WTC11 (cell line): ENCODE results near the gene THSD8. TPM values are rescaled to one million over a fixed set of nuclear protein-coding genes. Genes with fewer than 3 reads are reported as not detected.

Experiments
- ATAC-seq: fragments of 200-7000 bp; cut with Tn5 transposase; 2 replicates; pipeline ENCODE4 v1.10.0; 2021; ENCODE audit warnings: mild to moderate bottlenecking, moderate library complexity
- CTCF ChIA-PET: fragments of 300-600 bp; sonication (Branson Sonifier 250); formaldehyde crosslinking; loops from one replicate; lab custom pipeline; 2021; ENCODE audit warnings: antibody characterized with exemption; lab: Charles Lee
- POLR2A ChIA-PET: fragments of 350-600 bp; sonication (Branson Sonifier 250); formaldehyde crosslinking; loops from one replicate; lab custom pipeline; 2021; ENCODE audit warnings: antibody characterized with exemption; lab: Charles Lee
- DNase-seq: peaks from one replicate; pipeline ENCODE4 v3.0.0; 2021; ENCODE audit warnings: low spot score
- H3K27ac Mint-ChIP-seq: 2 replicates; pipeline ENCODE4 v1.8.0; 2021; ENCODE audit warnings: mixed read lengths
- H3K27me3 Mint-ChIP-seq: 2 replicates; pipeline ENCODE4 v1.8.0; 2021; ENCODE audit warnings: low read depth, mild to moderate bottlenecking, moderate library complexity, mixed read lengths
- H3K36me3 Mint-ChIP-seq: 2 replicates; pipeline ENCODE4 v1.8.0; 2021; ENCODE audit warnings: mixed read lengths
- H3K4me1 Mint-ChIP-seq: 2 replicates; pipeline ENCODE4 v1.8.0; 2022; ENCODE audit warnings: mixed read lengths
- H3K4me3 Mint-ChIP-seq: 2 replicates; pipeline ENCODE4 v1.8.0; 2021; ENCODE audit warnings: mild to moderate bottlenecking, moderate library complexity, mixed read lengths
- H3K9me3 Mint-ChIP-seq: 2 replicates; pipeline ENCODE4 v1.8.0; 2021; ENCODE audit warnings: mixed read lengths
- ELF4 ChIP-seq: sonication (generic); formaldehyde crosslinking; IDR thresholded peaks from 2 replicates; pipeline ENCODE4 v1.8.1; 2022; ENCODE audit warnings: low read depth, mild to moderate bottlenecking, moderate library complexity, missing genetic modification reagents
- ETV6 ChIP-seq: sonication (generic); formaldehyde crosslinking; IDR thresholded peaks from 2 replicates; pipeline ENCODE4 v1.8.1; 2022; ENCODE audit warnings: mild to moderate bottlenecking, missing genetic modification reagents
- RELA ChIP-seq: sonication (generic); formaldehyde crosslinking; IDR thresholded peaks from 2 replicates; pipeline ENCODE4 v1.8.1; 2022; ENCODE audit warnings: missing genetic modification reagents, mild to moderate bottlenecking, borderline replicate concordance
- SP1 ChIP-seq: sonication (generic); formaldehyde crosslinking; conservative IDR thresholded peaks from 2 replicates; pipeline ENCODE4 v1.8.1; 2022; ENCODE audit warnings: missing genetic modification reagents
- ZNF263 ChIP-seq: sonication (generic); formaldehyde crosslinking; IDR thresholded peaks from 2 replicates; pipeline ENCODE4 v1.8.1; 2022; ENCODE audit warnings: low read depth, mild to moderate bottlenecking, moderate library complexity, missing genetic modification reagents
- total RNA-seq: library from RNA; stranded (reverse); gene quantifications from 3 replicates; pipeline ENCODE4 v1.2.3, GENCODE V29; 2021
- TF ChIP-seq, protein P1 (sequence below): sonication (generic); formaldehyde crosslinking; IDR thresholded peaks from 2 replicates; pipeline ENCODE4 v1.8.1; 2022; ENCODE audit warnings: low read depth, missing genetic modification reagents, borderline replicate concordance
- TF ChIP-seq, protein P2 (sequence below): sonication (generic); formaldehyde crosslinking; conservative IDR thresholded peaks from 2 replicates; pipeline ENCODE4 v1.8.1; 2023; ENCODE audit warnings: mild to moderate bottlenecking, low read depth, missing genetic modification reagents, moderate library complexity
- TF ChIP-seq, protein P3 (sequence below): fragments of 250-450 bp; sonication (Bioruptor Pico); IDR thresholded peaks from 2 replicates; pipeline ENCODE4 v1.9.0; 2021; ENCODE audit warnings: mild to moderate bottlenecking
- TF ChIP-seq, protein P4 (sequence below): fragments of 200-600 bp; IDR thresholded peaks from 2 replicates; pipeline ENCODE4 v1.8.0; 2022; ENCODE audit warnings: antibody characterized with exemption
- TF ChIP-seq, protein P5 (sequence below): fragments of 250-450 bp; sonication (Bioruptor Pico); conservative IDR thresholded peaks from 2 replicates; pipeline ENCODE4 v1.9.0; 2021; ENCODE audit warnings: mild to moderate bottlenecking
- TF ChIP-seq, protein P6 (sequence below): fragments of 250-450 bp; sonication (Bioruptor Pico); IDR thresholded peaks from 2 replicates; pipeline ENCODE4 v1.9.0; 2021; ENCODE audit warnings: mild to moderate bottlenecking, borderline replicate concordance
- TF ChIP-seq, protein P7 (sequence below): sonication (generic); formaldehyde crosslinking; IDR thresholded peaks from 2 replicates; pipeline ENCODE4 v1.8.1; 2023; ENCODE audit warnings: mild to moderate bottlenecking, missing genetic modification reagents, moderate library complexity
- TF ChIP-seq, protein P8 (sequence below): sonication (generic); formaldehyde crosslinking; IDR thresholded peaks from 2 replicates; pipeline ENCODE4 v1.8.0; 2023; ENCODE audit warnings: missing genetic modification reagents

The THSD8 gene
- total RNA-seq, 1 experiment from 2014 or later: 30.1 TPM

DNA sequence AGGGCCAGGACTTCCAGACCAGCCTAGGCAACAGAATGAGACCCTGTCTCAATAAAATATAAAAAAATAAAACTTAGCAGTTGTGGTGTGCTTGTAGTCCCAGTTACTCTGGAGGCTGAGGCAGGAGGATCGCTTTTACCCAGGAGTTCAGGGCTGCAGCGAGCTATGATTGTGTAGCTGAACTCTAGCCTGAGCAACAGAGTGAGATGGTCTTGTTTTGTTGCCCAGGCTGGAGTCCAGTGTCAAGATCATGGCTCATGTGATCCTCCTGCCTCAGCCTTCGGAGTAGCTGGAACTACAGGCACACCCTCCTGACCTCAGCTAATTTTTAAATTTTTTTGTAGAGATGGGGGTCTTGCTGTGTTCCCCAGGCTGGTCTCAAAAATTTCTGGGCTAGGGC, 14.9 kb upstream of the THSD8 start (continued):
- TF ChIP-seq, protein P1, sequence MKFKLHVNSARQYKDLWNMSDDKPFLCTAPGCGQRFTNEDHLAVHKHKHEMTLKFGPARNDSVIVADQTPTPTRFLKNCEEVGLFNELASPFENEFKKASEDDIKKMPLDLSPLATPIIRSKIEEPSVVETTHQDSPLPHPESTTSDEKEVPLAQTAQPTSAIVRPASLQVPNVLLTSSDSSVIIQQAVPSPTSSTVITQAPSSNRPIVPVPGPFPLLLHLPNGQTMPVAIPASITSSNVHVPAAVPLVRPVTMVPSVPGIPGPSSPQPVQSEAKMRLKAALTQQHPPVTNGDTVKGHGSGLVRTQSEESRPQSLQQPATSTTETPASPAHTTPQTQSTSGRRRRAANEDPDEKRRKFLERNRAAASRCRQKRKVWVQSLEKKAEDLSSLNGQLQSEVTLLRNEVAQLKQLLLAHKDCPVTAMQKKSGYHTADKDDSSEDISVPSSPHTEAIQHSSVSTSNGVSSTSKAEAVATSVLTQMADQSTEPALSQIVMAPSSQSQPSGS (CRISPR knock-in tag): no peak
- TF ChIP-seq, protein P2, sequence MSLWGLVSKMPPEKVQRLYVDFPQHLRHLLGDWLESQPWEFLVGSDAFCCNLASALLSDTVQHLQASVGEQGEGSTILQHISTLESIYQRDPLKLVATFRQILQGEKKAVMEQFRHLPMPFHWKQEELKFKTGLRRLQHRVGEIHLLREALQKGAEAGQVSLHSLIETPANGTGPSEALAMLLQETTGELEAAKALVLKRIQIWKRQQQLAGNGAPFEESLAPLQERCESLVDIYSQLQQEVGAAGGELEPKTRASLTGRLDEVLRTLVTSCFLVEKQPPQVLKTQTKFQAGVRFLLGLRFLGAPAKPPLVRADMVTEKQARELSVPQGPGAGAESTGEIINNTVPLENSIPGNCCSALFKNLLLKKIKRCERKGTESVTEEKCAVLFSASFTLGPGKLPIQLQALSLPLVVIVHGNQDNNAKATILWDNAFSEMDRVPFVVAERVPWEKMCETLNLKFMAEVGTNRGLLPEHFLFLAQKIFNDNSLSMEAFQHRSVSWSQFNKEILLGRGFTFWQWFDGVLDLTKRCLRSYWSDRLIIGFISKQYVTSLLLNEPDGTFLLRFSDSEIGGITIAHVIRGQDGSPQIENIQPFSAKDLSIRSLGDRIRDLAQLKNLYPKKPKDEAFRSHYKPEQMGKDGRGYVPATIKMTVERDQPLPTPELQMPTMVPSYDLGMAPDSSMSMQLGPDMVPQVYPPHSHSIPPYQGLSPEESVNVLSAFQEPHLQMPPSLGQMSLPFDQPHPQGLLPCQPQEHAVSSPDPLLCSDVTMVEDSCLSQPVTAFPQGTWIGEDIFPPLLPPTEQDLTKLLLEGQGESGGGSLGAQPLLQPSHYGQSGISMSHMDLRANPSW (CRISPR knock-in tag): no peak
- TF ChIP-seq, protein P3, sequence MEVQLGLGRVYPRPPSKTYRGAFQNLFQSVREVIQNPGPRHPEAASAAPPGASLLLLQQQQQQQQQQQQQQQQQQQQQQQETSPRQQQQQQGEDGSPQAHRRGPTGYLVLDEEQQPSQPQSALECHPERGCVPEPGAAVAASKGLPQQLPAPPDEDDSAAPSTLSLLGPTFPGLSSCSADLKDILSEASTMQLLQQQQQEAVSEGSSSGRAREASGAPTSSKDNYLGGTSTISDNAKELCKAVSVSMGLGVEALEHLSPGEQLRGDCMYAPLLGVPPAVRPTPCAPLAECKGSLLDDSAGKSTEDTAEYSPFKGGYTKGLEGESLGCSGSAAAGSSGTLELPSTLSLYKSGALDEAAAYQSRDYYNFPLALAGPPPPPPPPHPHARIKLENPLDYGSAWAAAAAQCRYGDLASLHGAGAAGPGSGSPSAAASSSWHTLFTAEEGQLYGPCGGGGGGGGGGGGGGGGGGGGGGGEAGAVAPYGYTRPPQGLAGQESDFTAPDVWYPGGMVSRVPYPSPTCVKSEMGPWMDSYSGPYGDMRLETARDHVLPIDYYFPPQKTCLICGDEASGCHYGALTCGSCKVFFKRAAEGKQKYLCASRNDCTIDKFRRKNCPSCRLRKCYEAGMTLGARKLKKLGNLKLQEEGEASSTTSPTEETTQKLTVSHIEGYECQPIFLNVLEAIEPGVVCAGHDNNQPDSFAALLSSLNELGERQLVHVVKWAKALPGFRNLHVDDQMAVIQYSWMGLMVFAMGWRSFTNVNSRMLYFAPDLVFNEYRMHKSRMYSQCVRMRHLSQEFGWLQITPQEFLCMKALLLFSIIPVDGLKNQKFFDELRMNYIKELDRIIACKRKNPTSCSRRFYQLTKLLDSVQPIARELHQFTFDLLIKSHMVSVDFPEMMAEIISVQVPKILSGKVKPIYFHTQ: no peak
- no peak for TF ChIP-seq ETV6 (CRISPR knock-in tag)

DNA sequence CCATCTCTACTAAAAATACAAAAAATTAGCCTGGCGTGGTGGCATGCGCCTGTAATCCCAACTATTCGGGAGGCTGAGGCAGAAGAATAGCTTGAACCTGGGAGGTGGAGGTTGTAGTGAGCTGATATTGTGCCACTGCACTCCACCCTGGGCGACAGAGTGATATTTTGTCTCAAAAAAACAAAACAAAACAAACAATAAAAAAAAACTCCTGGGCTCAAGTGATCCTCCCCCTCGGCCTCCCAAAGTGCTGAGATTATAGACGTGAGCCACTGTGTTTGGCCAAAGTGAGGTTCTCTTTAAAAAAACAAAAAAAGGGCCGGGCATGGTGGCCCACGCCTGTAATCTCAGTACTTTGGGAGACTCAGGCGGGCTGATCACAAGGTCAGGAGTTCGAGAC, 14.4 kb upstream of the THSD8 start:
- Mint-ChIP-seq H3K27ac (no peak overlapping the region), H3K4me1 (peaks cover 24% of the 10 kb centered on the region), H3K27me3 (peaks cover 15% of the 10 kb centered on the region), H3K36me3 (no peaks in the 10 kb centered on the region), H3K9me3 (no peaks in the 10 kb centered on the region), H3K4me3 (no peak overlapping the region)
- DNase-seq (no peak), ATAC-seq (no peak)
- ChIA-PET CTCF (interaction anchor here (1.0 to 3.4 kb wide), 4 partner anchors 9 to 64 kb away, joined by 3 to 29 read pairs (median 7); no protein-coding TSS in a partner anchor), POLR2A (interaction anchor here (1.3 kb wide), 1 partner anchor 9 kb away, joined by 4 read pairs; no protein-coding TSS in a partner anchor)
- TF ChIP-seq ELF4 (CRISPR knock-in tag): no peak
- TF ChIP-seq, protein P4, sequence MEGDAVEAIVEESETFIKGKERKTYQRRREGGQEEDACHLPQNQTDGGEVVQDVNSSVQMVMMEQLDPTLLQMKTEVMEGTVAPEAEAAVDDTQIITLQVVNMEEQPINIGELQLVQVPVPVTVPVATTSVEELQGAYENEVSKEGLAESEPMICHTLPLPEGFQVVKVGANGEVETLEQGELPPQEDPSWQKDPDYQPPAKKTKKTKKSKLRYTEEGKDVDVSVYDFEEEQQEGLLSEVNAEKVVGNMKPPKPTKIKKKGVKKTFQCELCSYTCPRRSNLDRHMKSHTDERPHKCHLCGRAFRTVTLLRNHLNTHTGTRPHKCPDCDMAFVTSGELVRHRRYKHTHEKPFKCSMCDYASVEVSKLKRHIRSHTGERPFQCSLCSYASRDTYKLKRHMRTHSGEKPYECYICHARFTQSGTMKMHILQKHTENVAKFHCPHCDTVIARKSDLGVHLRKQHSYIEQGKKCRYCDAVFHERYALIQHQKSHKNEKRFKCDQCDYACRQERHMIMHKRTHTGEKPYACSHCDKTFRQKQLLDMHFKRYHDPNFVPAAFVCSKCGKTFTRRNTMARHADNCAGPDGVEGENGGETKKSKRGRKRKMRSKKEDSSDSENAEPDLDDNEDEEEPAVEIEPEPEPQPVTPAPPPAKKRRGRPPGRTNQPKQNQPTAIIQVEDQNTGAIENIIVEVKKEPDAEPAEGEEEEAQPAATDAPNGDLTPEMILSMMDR: no peak
- TF ChIP-seq, protein P5, sequence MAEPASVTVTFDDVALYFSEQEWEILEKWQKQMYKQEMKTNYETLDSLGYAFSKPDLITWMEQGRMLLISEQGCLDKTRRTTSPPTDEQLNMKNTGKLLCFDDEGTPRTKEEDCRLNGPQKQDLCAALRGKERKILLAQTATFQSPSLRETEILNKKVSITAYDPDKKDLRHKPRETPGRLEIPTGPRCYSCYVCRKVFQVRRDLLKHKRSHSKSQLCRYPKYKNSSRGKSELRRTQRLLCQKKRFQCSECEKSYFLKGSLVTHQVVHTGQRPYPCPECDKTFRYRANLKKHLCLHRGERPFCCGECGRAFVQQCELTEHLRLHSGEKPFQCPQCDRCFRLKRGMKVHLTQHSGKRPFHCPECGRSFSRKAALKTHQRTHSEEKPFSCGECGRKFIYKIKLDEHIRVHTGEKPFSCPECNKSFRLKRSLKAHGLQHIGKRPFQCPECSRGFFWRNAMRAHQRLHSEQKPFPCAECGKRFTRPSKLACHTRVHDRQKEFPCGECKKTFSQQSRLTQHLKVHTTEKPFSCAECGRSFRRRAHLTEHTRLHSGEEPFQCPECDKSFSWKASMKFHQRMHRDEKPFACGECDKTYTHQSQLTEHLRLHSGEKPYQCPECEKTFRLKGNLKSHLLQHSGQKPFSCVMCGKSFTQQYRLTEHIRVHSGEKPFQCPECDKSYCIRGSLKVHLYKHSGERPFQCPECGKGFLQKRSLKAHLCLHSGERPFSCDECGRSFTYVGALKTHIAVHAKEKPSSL (CRISPR knock-in tag): no peak
- TF ChIP-seq ZNF263: no peak
- TF ChIP-seq, protein P6, sequence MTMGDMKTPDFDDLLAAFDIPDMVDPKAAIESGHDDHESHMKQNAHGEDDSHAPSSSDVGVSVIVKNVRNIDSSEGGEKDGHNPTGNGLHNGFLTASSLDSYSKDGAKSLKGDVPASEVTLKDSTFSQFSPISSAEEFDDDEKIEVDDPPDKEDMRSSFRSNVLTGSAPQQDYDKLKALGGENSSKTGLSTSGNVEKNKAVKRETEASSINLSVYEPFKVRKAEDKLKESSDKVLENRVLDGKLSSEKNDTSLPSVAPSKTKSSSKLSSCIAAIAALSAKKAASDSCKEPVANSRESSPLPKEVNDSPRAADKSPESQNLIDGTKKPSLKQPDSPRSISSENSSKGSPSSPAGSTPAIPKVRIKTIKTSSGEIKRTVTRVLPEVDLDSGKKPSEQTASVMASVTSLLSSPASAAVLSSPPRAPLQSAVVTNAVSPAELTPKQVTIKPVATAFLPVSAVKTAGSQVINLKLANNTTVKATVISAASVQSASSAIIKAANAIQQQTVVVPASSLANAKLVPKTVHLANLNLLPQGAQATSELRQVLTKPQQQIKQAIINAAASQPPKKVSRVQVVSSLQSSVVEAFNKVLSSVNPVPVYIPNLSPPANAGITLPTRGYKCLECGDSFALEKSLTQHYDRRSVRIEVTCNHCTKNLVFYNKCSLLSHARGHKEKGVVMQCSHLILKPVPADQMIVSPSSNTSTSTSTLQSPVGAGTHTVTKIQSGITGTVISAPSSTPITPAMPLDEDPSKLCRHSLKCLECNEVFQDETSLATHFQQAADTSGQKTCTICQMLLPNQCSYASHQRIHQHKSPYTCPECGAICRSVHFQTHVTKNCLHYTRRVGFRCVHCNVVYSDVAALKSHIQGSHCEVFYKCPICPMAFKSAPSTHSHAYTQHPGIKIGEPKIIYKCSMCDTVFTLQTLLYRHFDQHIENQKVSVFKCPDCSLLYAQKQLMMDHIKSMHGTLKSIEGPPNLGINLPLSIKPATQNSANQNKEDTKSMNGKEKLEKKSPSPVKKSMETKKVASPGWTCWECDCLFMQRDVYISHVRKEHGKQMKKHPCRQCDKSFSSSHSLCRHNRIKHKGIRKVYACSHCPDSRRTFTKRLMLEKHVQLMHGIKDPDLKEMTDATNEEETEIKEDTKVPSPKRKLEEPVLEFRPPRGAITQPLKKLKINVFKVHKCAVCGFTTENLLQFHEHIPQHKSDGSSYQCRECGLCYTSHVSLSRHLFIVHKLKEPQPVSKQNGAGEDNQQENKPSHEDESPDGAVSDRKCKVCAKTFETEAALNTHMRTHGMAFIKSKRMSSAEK (CRISPR knock-in tag): no peak
- no peak for TF ChIP-seq RELA (CRISPR knock-in tag)
- TF ChIP-seq, protein P7, sequence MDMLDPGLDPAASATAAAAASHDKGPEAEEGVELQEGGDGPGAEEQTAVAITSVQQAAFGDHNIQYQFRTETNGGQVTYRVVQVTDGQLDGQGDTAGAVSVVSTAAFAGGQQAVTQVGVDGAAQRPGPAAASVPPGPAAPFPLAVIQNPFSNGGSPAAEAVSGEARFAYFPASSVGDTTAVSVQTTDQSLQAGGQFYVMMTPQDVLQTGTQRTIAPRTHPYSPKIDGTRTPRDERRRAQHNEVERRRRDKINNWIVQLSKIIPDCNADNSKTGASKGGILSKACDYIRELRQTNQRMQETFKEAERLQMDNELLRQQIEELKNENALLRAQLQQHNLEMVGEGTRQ (CRISPR knock-in tag): no peak
- TF ChIP-seq, protein P8, sequence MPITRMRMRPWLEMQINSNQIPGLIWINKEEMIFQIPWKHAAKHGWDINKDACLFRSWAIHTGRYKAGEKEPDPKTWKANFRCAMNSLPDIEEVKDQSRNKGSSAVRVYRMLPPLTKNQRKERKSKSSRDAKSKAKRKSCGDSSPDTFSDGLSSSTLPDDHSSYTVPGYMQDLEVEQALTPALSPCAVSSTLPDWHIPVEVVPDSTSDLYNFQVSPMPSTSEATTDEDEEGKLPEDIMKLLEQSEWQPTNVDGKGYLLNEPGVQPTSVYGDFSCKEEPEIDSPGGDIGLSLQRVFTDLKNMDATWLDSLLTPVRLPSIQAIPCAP (CRISPR knock-in tag): no peak
- TF ChIP-seq SP1 (CRISPR knock-in tag): no peak
